ENCODE results near the gene COMMD8.

The COMMD8 gene

DNA sequence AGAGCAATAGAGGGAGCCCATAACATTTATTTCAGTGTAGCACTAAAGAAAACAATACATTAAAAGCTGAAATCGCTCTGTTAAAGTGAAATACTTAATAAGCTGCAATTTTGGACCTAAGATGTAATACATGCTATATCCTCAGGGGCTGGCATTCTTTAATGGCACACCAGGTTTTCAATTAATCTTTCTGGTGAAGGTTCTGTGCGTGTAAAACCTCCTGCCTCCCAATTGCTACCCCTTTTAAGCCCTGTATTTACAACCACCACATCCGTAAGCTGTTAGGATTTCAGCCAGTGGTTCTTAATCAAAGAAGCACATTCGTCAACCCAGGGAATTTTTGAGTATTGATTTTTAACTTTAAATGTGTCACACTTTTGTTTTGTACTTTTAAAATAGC is 7.6 kb upstream of the COMMD8 start:
- no peak for DNase-seq

DNA sequence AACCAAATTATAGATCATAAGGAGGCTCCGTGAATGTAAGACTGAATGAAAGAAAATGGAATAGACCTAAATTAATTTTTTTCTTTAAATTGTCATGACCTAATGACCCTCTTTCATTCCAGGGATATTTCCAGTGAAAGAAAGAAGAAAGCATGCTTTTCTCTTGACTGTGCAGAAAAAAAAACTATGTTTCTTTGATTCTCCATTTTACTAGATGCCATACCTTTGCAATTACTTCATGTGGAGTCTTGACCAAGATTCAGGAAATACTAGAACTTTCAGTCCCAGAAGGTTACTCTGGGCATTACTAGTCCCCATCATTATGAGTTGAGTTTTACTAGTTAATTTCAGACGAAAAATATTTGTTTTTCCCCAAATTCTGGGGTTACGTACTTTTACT is 6.4 kb upstream of the COMMD8 start:
- DNase-seq: no peak

DNA sequence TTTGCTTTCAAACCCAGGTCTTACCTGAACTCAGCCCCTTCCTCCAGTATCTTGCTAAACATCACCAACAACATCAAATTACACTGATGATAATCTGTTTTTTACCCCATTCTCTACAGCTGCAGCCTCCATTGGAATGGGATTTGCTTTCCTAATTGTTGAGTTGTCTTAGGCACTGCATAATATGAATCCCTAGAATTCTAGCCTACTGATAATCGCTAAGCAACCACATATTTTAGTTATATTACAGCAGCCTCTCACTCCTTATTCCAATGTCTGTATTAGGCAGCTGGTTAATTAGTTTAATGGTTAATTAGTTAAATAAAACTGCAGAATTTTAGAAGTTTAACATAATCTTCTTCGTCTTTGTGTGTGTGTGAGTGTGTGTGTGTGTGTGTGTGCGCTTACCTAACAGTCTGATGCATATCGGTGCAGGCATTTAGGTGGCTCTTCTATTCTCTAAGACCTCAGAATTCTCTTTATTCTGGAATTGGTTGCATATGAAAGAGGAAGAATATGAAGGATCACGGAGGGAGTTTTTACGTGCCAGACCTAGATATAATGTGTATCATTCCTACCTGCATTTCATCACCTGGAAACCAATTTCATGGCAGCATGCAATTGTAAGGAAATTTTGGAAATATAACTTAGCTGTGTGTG is 5.3 kb upstream of the COMMD8 start:
- DNase-seq: no peak

DNA sequence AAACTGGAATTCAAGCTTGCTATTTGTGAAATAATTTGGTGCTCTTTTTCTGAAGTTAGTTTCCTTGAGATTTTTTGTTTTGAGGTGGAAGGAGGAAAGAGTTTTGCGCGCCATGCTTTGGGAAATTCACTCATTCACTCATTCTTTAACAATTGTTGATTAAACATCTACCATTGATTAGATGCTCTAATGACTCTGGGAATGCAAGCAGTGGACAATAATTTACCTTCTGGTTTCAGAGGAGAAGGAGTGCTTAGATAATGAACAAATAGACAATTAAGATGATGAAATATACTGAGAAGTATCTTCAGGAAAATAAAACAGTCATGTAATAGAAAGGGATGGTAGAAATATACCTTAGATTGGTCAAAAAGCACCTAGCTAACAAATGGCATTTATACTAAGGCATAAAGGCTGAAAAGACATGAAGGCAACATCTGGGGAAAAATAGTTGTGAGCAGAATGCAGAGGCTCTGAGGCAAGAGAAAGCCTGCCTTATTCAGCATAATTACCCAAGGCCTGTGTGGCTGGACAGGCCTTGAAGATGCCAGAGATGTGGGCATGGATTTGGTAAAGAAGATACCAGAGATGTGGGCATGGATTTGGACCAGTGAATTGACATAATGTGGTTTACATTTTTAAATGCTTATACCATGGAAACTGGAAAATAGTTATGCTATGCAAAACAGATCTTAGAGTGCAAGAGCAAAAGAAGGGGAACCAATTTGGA is 2.7 kb upstream of the COMMD8 start:
- DNase-seq: no peak

DNA sequence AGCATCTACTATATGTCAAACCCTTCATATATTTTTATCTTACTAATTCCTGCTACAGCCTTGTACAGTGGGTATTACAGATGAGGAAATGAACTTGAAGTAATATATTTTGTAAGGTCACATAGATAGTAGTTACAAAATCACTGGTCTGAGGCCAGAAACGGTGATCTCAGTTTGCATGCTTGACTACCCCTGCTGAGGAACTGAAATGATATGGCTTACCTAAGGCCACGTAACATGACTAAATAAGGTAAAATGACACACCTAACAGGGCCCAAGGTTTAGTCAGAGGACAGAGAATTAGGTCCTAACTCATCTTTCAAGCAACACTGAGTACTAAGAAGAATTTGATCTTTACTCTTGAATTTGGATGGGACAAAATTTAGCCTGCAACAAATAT is 1.5 kb upstream of the COMMD8 start:
- no peak for DNase-seq

DNA sequence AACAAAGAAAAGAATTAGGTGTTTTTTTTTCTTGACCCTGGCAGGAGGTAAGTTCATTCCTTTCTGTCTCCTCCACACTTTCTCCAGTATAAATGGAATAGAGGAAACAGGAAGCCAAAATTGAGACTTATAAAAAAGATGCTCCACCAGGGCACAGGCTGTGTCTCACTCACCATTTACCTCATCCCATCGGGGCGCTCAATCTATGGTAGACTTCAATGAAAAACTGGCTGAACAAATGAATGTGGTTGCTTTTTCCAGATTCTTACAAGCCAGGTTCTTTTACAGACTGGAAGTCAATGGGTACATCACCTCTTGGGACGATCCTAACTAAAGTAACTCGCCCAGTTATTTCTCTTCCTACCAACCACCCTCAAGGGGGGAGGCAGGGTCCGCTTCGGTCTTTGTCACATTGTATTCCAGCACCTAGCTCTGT is 685 bp downstream of the COMMD8 start:
- DNase-seq: no peak

DNA sequence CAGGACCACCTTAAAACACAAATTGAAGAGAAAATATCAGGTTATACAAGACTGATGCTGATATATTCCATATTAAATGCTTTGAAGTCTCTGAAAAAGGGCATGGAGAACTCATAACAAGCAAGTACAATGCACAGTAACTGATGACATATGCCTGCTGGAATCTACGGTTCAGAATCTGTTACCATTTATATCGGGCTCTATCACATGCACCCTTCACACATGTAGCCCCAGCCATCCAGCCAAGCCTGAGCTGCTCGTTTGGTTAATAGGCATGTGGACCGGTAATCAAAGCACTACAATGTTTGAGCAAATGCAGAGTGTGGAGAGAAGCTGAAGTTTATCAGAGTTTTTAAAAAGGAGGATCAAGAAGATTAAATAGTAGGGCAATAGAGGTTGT is 11.8 kb downstream of the COMMD8 start:
- no peak for DNase-seq

DNA sequence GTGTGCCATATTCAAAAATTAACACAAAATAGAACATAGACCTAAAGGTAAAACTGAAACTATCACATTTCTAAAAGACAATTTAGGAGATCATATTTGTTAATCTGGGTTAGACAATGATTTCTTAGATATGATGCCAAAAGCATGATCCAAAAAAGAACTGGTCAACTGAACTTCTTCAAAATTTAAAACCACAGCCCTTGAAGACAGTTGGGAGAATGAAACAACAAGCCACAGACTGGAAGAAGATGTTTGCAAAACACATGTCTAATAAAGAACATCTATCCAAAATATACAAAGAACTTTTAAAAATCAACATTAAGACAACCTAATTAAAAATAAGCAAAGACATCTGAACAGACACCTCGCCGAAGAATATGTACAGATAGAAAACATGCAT is 19.5 kb downstream of the COMMD8 start:
- DNase-seq: no peak

DNA sequence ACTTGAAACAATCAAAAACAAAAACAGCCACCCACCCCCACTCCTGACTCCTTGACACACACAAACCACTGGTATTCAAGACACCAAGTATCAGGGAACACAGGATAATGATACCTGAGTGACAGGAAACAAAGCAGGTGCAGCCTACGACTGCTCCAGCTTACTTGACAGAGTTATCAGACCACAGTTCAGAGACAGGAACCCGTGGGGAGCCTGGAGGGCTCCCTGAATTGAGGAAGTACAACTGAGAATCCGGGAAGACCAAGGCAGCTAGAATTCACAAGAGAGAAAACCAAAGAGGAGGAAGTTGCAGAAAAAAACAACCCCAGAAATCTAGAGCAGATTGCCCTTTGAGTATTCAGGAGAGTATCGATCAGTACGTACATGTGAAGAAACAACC is 20.5 kb downstream of the COMMD8 start:
- no peak for DNase-seq

DNA sequence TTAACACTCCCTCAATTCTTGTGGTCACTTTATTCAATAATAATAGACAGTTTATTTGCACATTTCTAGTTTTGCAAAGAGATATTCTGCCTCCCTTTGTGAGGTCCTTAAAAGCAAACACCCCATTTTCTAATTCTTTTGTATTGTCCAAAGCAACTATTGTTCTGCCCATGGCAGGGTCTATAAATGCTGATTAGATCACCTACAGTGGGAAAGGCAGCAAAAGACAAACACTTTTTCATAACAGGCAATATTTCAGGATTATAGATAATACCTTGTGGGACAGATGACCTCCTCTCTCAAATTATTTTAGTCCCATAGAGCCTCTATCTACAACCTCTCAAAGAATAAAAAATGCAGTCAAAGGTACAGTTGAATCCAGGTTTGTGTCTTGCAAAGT is 28.6 kb downstream of the COMMD8 start:
- no peak for DNase-seq

DNA sequence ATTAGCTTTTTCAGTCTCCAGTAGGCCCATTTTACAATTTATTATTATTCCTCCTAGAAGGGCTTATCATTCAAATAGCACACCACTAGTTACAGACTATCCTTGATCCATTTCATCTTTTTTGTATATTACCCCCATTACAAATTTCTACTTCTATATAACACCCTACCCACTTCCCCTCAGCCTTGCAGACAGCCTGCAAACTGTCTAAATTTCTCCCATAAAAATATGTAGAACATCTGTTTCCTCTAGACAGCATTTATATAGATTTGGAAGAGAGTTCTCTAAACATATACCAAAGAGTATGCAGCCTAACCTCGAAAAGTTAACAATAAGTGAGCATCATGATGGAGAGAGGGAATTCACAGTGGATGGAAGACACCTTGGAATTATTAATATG is 30.8 kb downstream of the COMMD8 start:
- DNase-seq: no peak

DNA sequence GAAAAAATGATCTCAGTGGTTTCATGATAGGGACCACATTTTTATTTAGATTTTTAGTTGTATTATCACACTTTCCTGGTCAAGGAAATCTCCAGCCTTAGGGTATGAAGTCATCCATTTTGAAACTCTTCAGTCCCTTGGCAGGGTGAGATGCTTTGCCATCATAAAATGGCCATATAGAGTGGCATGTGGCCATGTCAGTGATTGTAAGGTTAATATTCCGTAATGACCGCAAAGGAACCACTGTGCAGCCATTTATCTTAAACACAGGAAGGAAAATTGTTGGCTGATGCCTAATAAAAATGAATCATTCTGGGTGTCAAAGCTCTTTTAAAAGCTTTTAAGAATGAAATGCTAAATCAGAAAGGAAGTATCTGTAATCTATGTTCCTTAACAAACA is 35.6 kb downstream of the COMMD8 start:
- no peak for DNase-seq

DNA sequence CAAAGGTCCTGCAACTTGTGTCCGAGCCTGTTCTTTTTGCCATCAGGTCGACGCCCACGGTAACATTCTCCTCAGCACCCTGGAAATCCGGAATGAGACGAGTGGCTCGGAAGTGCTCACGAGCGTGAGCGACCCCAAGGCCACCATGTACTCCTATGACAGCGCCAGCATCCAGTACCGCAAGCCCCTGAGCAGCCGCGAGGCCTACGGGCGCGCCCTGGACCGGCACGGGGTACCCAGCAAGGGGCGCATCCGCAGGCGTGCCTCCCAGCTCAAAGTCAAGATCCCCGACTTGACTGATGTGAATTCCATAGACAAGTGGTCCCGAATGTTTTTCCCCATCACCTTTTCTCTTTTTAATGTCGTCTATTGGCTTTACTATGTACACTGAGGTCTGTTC is 37.9 kb downstream of the COMMD8 start:
- DNase-seq: no peak

DNA sequence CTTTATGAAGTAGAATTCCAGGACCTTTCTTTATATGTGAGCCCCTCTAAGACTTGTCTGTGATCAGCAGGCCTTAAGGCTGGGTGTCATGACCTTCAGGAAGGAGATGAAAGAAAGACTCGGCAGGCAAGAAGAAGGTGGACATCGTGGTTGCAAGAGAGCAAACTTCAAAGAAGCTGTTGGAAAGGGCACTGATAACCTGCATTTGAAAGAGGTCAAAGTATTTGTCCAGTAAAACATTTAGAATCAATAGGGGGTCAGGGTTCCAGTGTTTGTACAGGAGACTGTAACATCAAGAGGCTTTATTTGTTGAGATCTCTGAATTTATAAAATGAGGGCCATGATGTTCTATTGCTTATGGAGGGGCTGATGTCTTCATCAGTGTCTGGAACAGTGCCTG is 44.2 kb downstream of the COMMD8 start:
- no peak for DNase-seq

DNA sequence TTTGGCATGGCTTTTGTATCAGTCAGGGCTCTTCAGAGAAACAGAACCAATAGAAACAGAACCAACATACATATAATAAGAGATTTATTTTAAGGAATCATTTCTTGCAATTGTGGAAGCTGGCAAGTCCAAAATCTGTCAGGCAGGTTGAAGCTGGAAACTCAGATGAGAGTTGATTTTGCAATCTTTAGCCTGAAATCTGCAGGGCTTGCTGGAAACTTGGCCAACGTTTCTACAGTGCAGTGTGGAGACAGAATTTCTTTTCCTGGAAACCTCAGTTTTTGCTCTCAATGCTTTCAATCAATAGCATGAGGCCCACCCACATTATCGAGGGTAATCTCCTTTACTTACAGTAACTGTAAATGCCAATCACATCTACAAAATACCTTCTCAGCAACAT is 45.4 kb downstream of the COMMD8 start:
- DNase-seq: no peak

DNA sequence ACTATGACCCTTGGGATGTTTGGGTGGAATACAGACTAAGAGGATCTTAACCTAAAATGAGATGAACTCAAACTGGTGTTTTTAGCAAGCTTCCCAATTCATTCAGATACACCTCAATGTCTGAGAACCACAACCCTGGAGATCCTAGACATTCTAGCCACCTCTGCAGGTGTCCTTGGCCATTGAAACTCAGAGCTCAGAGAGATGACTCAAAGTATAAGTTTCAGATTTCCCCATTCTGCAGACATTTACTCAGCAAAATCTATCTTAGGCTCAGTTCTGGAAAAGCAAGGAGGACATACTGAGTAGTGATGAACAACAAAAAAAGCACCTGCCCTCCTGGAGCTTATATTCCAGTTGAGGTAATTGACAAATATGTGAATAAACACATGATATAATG is 47.8 kb downstream of the COMMD8 start:
- no peak for DNase-seq

DNA sequence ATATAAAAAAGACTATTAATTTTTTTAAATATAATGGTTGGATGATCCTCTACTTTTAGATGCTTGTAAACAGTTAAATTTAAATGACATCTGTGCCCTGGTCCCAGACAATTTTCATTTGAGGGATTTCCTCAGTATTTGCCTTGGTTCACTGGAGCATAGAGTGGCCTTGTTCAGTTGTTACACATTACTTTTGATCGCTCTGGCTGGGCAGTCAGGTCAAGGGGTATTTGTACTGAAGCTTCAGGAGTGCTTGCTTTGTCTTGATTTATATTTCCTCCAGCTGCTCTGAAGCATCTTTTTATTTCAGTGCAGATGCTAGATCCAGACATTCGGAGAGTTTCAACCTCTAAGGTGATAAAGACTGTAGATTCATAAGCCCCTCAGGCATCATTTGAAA is 50.0 kb downstream of the COMMD8 start:
- DNase-seq: no peak

DNA sequence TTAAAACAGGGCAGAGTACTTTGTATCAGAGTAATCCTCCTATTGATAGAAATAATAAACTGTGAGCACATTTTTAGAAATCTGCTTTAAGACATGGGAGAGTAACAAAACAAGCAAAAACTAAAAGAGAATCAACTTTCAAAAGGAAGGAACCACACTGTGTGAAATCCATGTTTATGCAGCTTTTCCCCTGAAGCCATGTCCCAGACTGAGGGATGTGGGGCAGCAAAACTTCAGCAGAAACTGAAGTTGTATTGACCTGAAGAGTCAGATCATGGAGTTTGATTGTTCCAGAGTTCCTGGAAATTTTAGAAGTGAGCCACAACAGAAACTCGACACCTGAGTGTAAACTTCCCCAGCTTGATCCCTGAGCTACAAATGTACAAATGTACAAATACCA is 53.2 kb downstream of the COMMD8 start:
- no peak for DNase-seq

DNA sequence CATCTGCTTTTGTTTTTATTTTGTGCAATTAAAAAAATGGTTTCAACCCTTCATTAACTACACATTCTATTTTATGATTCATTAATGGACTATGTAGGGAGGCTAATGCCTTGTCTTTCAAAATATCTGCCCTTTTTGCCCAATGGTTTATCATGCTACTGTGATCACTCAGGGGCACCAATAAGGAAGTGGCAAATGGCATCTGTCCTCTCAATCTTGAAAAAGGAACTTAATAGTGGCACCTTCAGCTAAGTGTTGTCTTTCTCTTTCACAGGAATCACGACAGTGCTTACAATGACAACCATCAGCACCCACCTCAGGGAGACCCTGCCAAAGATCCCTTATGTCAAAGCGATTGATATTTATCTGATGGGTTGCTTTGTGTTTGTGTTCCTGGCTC is 57.1 kb downstream of the COMMD8 start:
- no peak for DNase-seq
